DND-41 (cell line): ENCODE results near the gene VN1R5.

ENCODE experiments used
- ATAC-seq: fragments of 200-7000 bp; cut with Tn5 transposase; 3 replicates; pipeline ENCODE4 v1.9.1; 2021; ENCODE audit warnings: low read depth; ENCODE audit not compliant: insufficient read depth
- DNase-seq: peaks from one replicate; pipeline ENCODE4 v3.0.0-alpha.2; 2020
- H2AFZ ChIP-seq: 2 replicates; pipeline ENCODE4 v1.6.0; 2012; ENCODE audit warnings: low read depth, low read length
- H3K27ac ChIP-seq: 2 replicates; pipeline ENCODE4 v1.5.1; 2012; ENCODE audit warnings: low read length, inconsistent platforms
- H3K27me3 ChIP-seq: fragments of 200-600 bp; sonication (generic); 2 replicates; pipeline ENCODE4 v1.6.0; 2012; ENCODE audit warnings: low read length, mild to moderate bottlenecking, inconsistent platforms; ENCODE audit not compliant: insufficient read depth, poor library complexity
- H3K36me3 ChIP-seq: 2 replicates; pipeline ENCODE4 v1.5.1; 2012; ENCODE audit warnings: low read length, inconsistent platforms; ENCODE audit not compliant: insufficient read depth
- H3K4me1 ChIP-seq: 2 replicates; pipeline ENCODE4 v1.5.1; 2012; ENCODE audit warnings: mild to moderate bottlenecking, low read length; ENCODE audit not compliant: insufficient read depth
- H3K4me2 ChIP-seq: 2 replicates; pipeline ENCODE4 v1.6.0; 2012; ENCODE audit warnings: mild to moderate bottlenecking, moderate library complexity, low read length, inconsistent platforms; ENCODE audit not compliant: insufficient read depth
- H3K4me3 ChIP-seq, 2 experiments: fragments of 200-600 bp in 1 of 2; shearing (Covaris generic) in 1 of 2; 2 replicates each; pipeline ENCODE4 v1.5.1; 2012 to 2016; ENCODE audit warnings: inconsistent platforms in 2 of 2, low read length in 2 of 2, mild to moderate bottlenecking in 2 of 2, low read depth in 1 of 2, moderate library complexity in 1 of 2
- H3K79me2 ChIP-seq: 2 replicates; pipeline ENCODE4 v1.6.0; 2012; ENCODE audit warnings: low read length, inconsistent platforms; ENCODE audit not compliant: insufficient read depth
- H3K9ac ChIP-seq: 2 replicates; pipeline ENCODE4 v1.6.0; 2012; ENCODE audit warnings: low read depth, mild to moderate bottlenecking, inconsistent platforms, low read length, moderate library complexity
- H3K9me3 ChIP-seq: 2 replicates; pipeline ENCODE4 v1.5.1; 2012; ENCODE audit warnings: low read length, moderate library complexity, mild to moderate bottlenecking, inconsistent platforms; ENCODE audit not compliant: insufficient read depth, severe bottlenecking
- H4K20me1 ChIP-seq: 2 replicates; pipeline ENCODE4 v1.6.0; 2012; ENCODE audit warnings: low read length; ENCODE audit not compliant: insufficient read depth
- CTCF ChIP-seq: IDR thresholded peaks from 2 replicates; pipeline ENCODE4 v1.5.1; 2012; ENCODE audit warnings: borderline replicate concordance, low read length, moderate library complexity, mild to moderate bottlenecking; ENCODE audit not compliant: poor library complexity, severe bottlenecking; ENCODE audit errors: extremely low read depth
- EZH2 ChIP-seq: IDR thresholded peaks from 3 replicates; pipeline ENCODE4 v1.6.1; 2012; ENCODE audit warnings: borderline replicate concordance, low read depth, mild to moderate bottlenecking, moderate library complexity, low read length, inconsistent platforms; ENCODE audit not compliant: severe bottlenecking

VN1R5 gene

GRCh38 chr1:247270003-247270402, 14.1 kb downstream of the VN1R5 start:
- TF ChIP-seq EZH2 (no peak), CTCF (no peak)
- no peaks in the 10 kb centered on the region for H4K20me1 ChIP-seq
- DNase-seq (no peak), ATAC-seq (no peak)
- H3K27me3 ChIP-seq, result no peaks in the 10 kb centered on the region
- no peaks in the 10 kb centered on the region for H3K4me1 ChIP-seq
- H3K36me3 ChIP-seq, result no peaks in the 10 kb centered on the region
- H3K27ac ChIP-seq, result no peak overlapping the region
- H3K4me2 ChIP-seq, result no peak overlapping the region
- H3K9ac ChIP-seq, result no peak overlapping the region
- no peaks in the 10 kb centered on the region for H3K79me2 ChIP-seq
- no peak overlapping the region for H2AFZ ChIP-seq
- H3K9me3 ChIP-seq, result peaks cover 3% of the 10 kb centered on the region
- no peak overlapping the region for H3K4me3 ChIP-seq

- Histone ChIP-seq H3K4me1 (no peaks in the 10 kb centered on the region), H3K27me3 (no peaks in the 10 kb centered on the region), H3K9me3 (peaks cover 3% of the 10 kb centered on the region), H3K79me2 (no peaks in the 10 kb centered on the region), H3K9ac (no peak overlapping the region), H2AFZ (no peak overlapping the region), H3K36me3 (no peaks in the 10 kb centered on the region), H3K27ac (no peak overlapping the region), H3K4me3 (no peak overlapping the region), H3K4me2 (no peak overlapping the region), H4K20me1 (no peaks in the 10 kb centered on the region)
- TF ChIP-seq EZH2, result no peak
- no peak for ATAC-seq
- DNase-seq, result no peak
These were observed 17.1 kb downstream of the VN1R5 start for GRCh38 chr1:247273013-247273412.

DNA sequence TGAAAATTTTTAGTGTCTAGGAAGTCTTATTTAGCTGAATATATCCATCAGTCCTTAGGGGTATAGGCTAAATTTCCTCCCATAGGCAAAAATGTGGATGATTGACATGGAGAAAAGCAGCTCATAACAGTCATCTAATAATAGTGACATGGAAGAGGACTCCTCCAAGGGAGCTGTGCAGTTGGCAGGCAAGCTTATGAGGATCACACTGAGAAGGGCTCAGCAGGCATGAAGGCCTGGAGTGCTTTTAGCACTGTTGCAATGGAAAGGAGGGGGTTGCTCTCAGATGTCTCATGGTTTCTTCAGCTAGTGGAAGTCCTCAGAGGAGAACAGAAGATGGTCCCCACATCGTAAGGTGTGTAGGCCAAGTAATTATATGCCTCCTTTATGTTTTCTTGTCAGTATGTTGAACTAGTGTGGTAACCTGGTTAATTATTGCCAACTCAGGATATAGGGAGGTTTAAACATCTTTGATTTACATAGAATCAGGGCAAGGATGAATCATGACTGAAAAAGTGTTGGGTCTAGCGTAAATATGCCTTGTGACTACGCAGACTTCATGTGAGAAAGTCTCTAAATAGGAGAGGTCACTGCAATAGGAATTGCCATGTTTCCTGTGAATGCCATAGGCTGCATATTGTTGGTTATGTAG, 18.9 kb downstream of the VN1R5 start:
- Histone ChIP-seq H3K36me3 (no peaks in the 10 kb centered on the region), H3K4me3 (no peak overlapping the region), H3K27ac (no peak overlapping the region), H3K9me3 (peaks cover 3% of the 10 kb centered on the region), H3K27me3 (no peaks in the 10 kb centered on the region), H3K79me2 (no peaks in the 10 kb centered on the region), H3K4me1 (no peaks in the 10 kb centered on the region), H4K20me1 (no peaks in the 10 kb centered on the region), H3K4me2 (no peak overlapping the region), H3K9ac (no peak overlapping the region), H2AFZ (no peak overlapping the region)
- no peak for ATAC-seq
- no peak for DNase-seq
- TF ChIP-seq CTCF (no peak), EZH2 (no peak)

GRCh38 chr1:247277191-247277590, 21.3 kb downstream of the VN1R5 start:
- H3K4me3 ChIP-seq, result no peak overlapping the region

More at GRCh38 chr1:247277191-247277590, 21.3 kb downstream of the VN1R5 start:
- Histone ChIP-seq H3K9me3 (no peaks in the 10 kb centered on the region), H3K36me3 (no peaks in the 10 kb centered on the region), H3K4me1 (no peaks in the 10 kb centered on the region), H3K4me2 (no peak overlapping the region), H4K20me1 (no peaks in the 10 kb centered on the region), H3K9ac (no peak overlapping the region), H2AFZ (no peak overlapping the region), H3K27me3 (no peaks in the 10 kb centered on the region), H3K27ac (no peak overlapping the region), H3K79me2 (no peaks in the 10 kb centered on the region)
- no peak for DNase-seq
- ATAC-seq, result no peak
- TF ChIP-seq CTCF (no peak), EZH2 (no peak)
